Ascending aorta (tissue), 2 donors: ENCODE data around the gene A1CF. TPM values are rescaled to one million over a fixed set of nuclear protein-coding genes. Genes with fewer than 3 reads are reported as not detected.
"Not testable (repeated sequence)": the region's sequence is repeated elsewhere in the genome, so short reads cannot be mapped to it uniquely, and the experiment has no call there.

Experiments
- DNase-seq, 2 donors: peaks; one replicate each; pipeline ENCODE4 v3.0.0-alpha.2; 2019; ENCODE audit warnings: low spot score in 2 of 2
- H3K27ac ChIP-seq, 2 donors: fragments of 200-600 bp; sonication (generic); one replicate each; pipeline ENCODE4 v1.5.1; 2016 to 2017; ENCODE audit warnings: mild to moderate bottlenecking in 1 of 2
- H3K27me3 ChIP-seq: fragments of 200-600 bp; sonication (generic); one replicate; pipeline ENCODE4 v1.5.1; 2017
- H3K36me3 ChIP-seq, 2 donors: fragments of 200-600 bp; sonication (generic); one replicate each; pipeline ENCODE4 v1.5.1; 2016
- H3K4me1 ChIP-seq, 2 donors: fragments of 200-600 bp; sonication (generic); one replicate each; pipeline ENCODE4 v1.5.1; 2016 to 2017; ENCODE audit warnings: mild to moderate bottlenecking in 1 of 2
- H3K4me3 ChIP-seq, 2 donors: fragments of 200-600 bp; sonication (generic); one replicate each; pipeline ENCODE4 v1.5.1; 2016 to 2017; ENCODE audit warnings: mild to moderate bottlenecking in 1 of 2
- H3K9me3 ChIP-seq, 2 donors: fragments of 200-600 bp; sonication (generic); one replicate each; pipeline ENCODE4 v1.5.1; 2016
- CTCF ChIP-seq, 3 experiments: fragments of 200-600 bp in 2 of 3; fragments of 450-650 bp in 1 of 3; sonication (generic) in 2 of 3; IDR thresholded peaks; one replicate each; pipeline ENCODE4 v1.5.1; 2016 to 2019; ENCODE audit warnings: antibody characterized with exemption in 3 of 3, mild to moderate bottlenecking in 1 of 3, moderate library complexity in 1 of 3
- intact Hi-C: fragments of 100-400 bp; cut with DNase I; formaldehyde crosslinking; loops from one replicate; pipeline ENCODE4 v1.15.1; 2023
- total RNA-seq: library from RNA; depleted of rRNA; stranded (reverse); fragments of >200 nt; gene quantifications from one replicate; pipeline ENCODE4 v1.1.0, GENCODE V29; 2016

A1CF gene
- total RNA-seq = not detected

GRCh38 chr10:50885097-50885859 lies at the start of gene A1CF:
Gene A1CF, minus strand, starts transcription at chr10:50885627. Its CDS starts 25,687 bp downstream, at chr10:50859940.
- H3K9me3 ChIP-seq = no peaks in the 10 kb centered on the region
- H3K4me1 ChIP-seq = no peaks in the 10 kb centered on the region
- TF ChIP-seq CTCF (IDR thresholded peaks at IDR 0.05) = no peak
- no peak for DNase-seq
- intact Hi-C loops = no loop called here
- H3K36me3 ChIP-seq = no peaks in the 10 kb centered on the region
- no peak within 1 kb of the TSS for H3K4me3 ChIP-seq
- H3K27ac ChIP-seq = no peak within 1 kb of the TSS
- no peaks in the 10 kb centered on the region for H3K27me3 ChIP-seq

- no peak for TF ChIP-seq CTCF (IDR thresholded peaks at IDR 0.05)
- Histone ChIP-seq H3K27me3 (no peaks in the 10 kb centered on the region), H3K27ac (no peak overlapping the region), H3K4me1 (no peaks in the 10 kb centered on the region), H3K4me3 (no peak overlapping the region), H3K36me3 (no peaks in the 10 kb centered on the region), H3K9me3 (no peaks in the 10 kb centered on the region)
- DNase-seq = no peak
- intact Hi-C loops = no loop called here
Observed at GRCh38 chr10:50931948-50932431, 46.6 kb upstream of the A1CF start.

- no peak for DNase-seq
- Histone ChIP-seq H3K9me3 (no peaks in the 10 kb centered on the region), H3K27me3 (no peaks in the 10 kb centered on the region), H3K4me3 (no peak overlapping the region), H3K27ac (no peak overlapping the region), H3K36me3 (no peaks in the 10 kb centered on the region), H3K4me1 (no peaks in the 10 kb centered on the region)
- TF ChIP-seq CTCF (IDR thresholded peaks at IDR 0.05) = no peak
- intact Hi-C loops = no loop called here
Observed at GRCh38 chr10:50929670-50930069, 44.2 kb upstream of the A1CF start.

- H3K27ac ChIP-seq = no peak overlapping the region
- no peak for TF ChIP-seq CTCF (IDR thresholded peaks at IDR 0.05)
- no peak overlapping the region for H3K4me3 ChIP-seq
- no peaks in the 10 kb centered on the region for H3K27me3 ChIP-seq
- H3K4me1 ChIP-seq = no peaks in the 10 kb centered on the region
- H3K36me3 ChIP-seq = no peaks in the 10 kb centered on the region
- intact Hi-C loops = no loop called here
- no peaks in the 10 kb centered on the region for H3K9me3 ChIP-seq
- DNase-seq = no peak
Observed at GRCh38 chr10:50928190-50928552, 42.7 kb upstream of the A1CF start.

- Histone ChIP-seq H3K9me3 (no peaks in the 10 kb centered on the region), H3K4me1 (no peaks in the 10 kb centered on the region), H3K36me3 (no peaks in the 10 kb centered on the region), H3K27me3 (no peaks in the 10 kb centered on the region), H3K27ac (no peak overlapping the region), H3K4me3 (no peak overlapping the region)
- no peak for TF ChIP-seq CTCF (IDR thresholded peaks at IDR 0.05)
- no peak for DNase-seq
- intact Hi-C loops = no loop called here
Observed at GRCh38 chr10:50927522-50928189, 42.2 kb upstream of the A1CF start.

GRCh38 chr10:50923471-50923870 lies 38.0 kb upstream of the A1CF start:
- H3K9me3 ChIP-seq, H3K36me3 ChIP-seq, intact Hi-C loops, DNase-seq, H3K27me3 ChIP-seq, H3K4me1 ChIP-seq, H3K27ac ChIP-seq, H3K4me3 ChIP-seq: not testable (repeated sequence)
